Suprapubic skin (tissue), 4 donors: ENCODE data around the gene ASNSD1. TPM values are rescaled to one million over a fixed set of nuclear protein-coding genes. Genes with fewer than 3 reads are reported as not detected.

Source experiments
- DNase-seq, 2 donors: peaks; one replicate each; pipeline ENCODE4 v3.0.0-alpha.2; 2019; ENCODE audit warnings: low spot score in 2 of 2
- H3K27ac ChIP-seq: fragments of 200-600 bp; sonication (generic); one replicate; pipeline ENCODE4 v1.5.1; 2019
- H3K27me3 ChIP-seq: fragments of 200-600 bp; sonication (generic); one replicate; pipeline ENCODE4 v1.5.1; 2019
- H3K36me3 ChIP-seq: fragments of 200-600 bp; sonication (generic); one replicate; pipeline ENCODE4 v1.5.1; 2019
- H3K4me1 ChIP-seq: fragments of 200-600 bp; sonication (generic); one replicate; pipeline ENCODE4 v1.5.1; 2019
- H3K4me3 ChIP-seq: fragments of 200-600 bp; sonication (generic); one replicate; pipeline ENCODE4 v1.5.1; 2019; ENCODE audit warnings: mild to moderate bottlenecking
- H3K9me3 ChIP-seq: fragments of 200-600 bp; sonication (generic); one replicate; pipeline ENCODE4 v1.5.1; 2019
- EP300 ChIP-seq: sonication (generic); formaldehyde crosslinking; IDR thresholded peaks from one replicate; pipeline ENCODE4 v1.6.1; 2017; ENCODE audit warnings: antibody characterized with exemption
- POLR2A ChIP-seq, 2 donors: fragments of 450-650 bp; IDR thresholded peaks; one replicate each; pipeline ENCODE4 v1.6.1; 2017; ENCODE audit warnings: antibody characterized with exemption in 2 of 2, mild to moderate bottlenecking in 2 of 2, moderate library complexity in 2 of 2
- POLR2AphosphoS5 ChIP-seq, 3 donors: sonication (generic); formaldehyde crosslinking; IDR thresholded peaks; one replicate each; pipeline ENCODE4 v1.6.1; 2017; ENCODE audit warnings: antibody characterized with exemption in 3 of 3
- WGBS: methylation state at CpG from one replicate; pipeline ENCODE4 v1.1.5; 2018; 5-methylcytosine and 5-hydroxymethylcytosine counted together
- total RNA-seq, 4 donors: library from RNA; depleted of rRNA; stranded (reverse); fragments of >200 nt; gene quantifications; one replicate each; pipeline ENCODE4 v1.1.0, GENCODE V29; 2016
- TF ChIP-seq, protein P1 (sequence below), 2 donors: fragments of 200-600 bp in 1 of 2; fragments of 450-650 bp in 1 of 2; sonication (generic) in 1 of 2; IDR thresholded peaks; one replicate each; pipeline ENCODE4 v1.5.1; 2016 to 2019; ENCODE audit warnings: antibody characterized with exemption in 2 of 2, mild to moderate bottlenecking in 1 of 2, moderate library complexity in 1 of 2

Gene ASNSD1
- total RNA-seq, 4 donors from 2014 or later, result 27.9 to 34.8 (median 31.7) TPM

DNA sequence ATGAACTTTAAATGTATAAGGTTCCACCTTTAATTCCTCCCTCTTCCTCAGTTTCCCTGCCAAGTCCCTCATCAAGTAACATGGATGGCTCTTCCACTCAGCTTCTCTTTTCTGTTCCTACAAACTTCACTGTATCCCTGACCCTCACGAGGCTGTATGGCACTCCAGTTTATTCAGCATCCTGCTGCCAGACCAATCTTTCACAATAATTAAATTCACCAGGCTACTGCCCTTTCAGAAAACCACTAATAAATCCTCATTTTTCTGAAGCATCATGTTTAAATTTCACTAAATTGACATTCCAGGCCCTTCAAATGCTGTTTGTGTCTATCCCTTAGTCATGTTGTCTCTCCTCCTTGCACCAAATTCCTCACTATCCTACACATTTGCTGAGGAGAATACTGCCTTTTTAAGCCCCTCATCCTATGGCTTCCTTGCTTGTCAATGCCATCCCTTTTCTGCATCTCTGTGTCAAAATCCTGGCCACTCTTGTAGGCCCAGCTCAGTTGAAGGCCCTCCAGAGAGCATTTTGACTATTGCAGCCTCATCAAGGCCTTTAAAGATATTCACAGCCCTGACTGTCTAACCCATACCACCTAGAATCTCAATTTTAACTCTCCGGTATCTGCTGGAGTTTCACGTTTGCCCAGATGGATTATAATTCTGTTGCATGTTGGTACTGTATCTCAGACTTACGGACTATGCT lies 22.8 kb upstream of the ASNSD1 start:
- DNase-seq, result no peak
- no peaks in the 10 kb centered on the region for H3K36me3 ChIP-seq
- no peaks in the 10 kb centered on the region for H3K9me3 ChIP-seq
- no peaks in the 10 kb centered on the region for H3K4me1 ChIP-seq
- no peak for TF ChIP-seq POLR2AphosphoS5 (IDR thresholded peaks at IDR 0.05)
- no peak for TF ChIP-seq EP300
- TF ChIP-seq POLR2A (IDR thresholded peaks at IDR 0.05), result no peak
- TF ChIP-seq, protein P1, sequence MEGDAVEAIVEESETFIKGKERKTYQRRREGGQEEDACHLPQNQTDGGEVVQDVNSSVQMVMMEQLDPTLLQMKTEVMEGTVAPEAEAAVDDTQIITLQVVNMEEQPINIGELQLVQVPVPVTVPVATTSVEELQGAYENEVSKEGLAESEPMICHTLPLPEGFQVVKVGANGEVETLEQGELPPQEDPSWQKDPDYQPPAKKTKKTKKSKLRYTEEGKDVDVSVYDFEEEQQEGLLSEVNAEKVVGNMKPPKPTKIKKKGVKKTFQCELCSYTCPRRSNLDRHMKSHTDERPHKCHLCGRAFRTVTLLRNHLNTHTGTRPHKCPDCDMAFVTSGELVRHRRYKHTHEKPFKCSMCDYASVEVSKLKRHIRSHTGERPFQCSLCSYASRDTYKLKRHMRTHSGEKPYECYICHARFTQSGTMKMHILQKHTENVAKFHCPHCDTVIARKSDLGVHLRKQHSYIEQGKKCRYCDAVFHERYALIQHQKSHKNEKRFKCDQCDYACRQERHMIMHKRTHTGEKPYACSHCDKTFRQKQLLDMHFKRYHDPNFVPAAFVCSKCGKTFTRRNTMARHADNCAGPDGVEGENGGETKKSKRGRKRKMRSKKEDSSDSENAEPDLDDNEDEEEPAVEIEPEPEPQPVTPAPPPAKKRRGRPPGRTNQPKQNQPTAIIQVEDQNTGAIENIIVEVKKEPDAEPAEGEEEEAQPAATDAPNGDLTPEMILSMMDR (IDR thresholded peaks at IDR 0.05), result no peak
- 88% methylated on average over 4 of the region's 4 CpGs for WGBS
- no peaks in the 10 kb centered on the region for H3K27me3 ChIP-seq
- no peak overlapping the region for H3K4me3 ChIP-seq
- no peak overlapping the region for H3K27ac ChIP-seq

DNA sequence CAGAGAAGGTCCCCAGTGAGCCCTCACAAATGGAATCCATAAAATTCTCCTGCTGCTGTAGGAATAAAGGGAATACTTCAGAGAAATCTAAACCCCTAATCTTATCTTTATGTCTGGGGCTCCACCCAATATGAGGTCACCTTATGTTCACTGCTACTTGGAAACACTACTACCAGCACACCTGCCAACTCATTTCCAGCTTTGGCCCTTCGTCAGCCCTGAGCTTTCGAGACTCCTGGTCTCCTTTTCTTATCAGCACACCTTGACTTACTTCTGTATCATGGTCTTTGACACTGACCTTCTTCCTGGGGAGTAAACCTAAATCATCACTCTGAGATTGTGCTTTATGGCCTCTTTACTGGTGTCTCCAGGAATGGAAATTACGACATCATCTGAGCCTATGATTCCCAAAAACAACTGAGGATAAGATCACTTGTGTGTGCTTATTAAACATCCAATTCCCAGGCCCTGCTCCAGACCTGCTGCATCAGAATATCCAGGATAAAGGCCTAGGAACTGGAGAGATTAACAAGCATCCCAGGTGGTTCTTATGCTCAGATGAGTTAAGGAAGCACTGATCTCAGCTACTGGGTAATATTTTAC lies 22.2 kb upstream of the ASNSD1 start:
- DNase-seq, result no peak
- 47% methylated on average over 3 of the region's 3 CpGs for WGBS
- no peak overlapping the region for H3K27ac ChIP-seq
- H3K9me3 ChIP-seq, result no peaks in the 10 kb centered on the region
- TF ChIP-seq POLR2AphosphoS5 (IDR thresholded peaks at IDR 0.05), result no peak
- no peak for TF ChIP-seq POLR2A (IDR thresholded peaks at IDR 0.05)
- TF ChIP-seq EP300, result no peak
- TF ChIP-seq, protein P1 (IDR thresholded peaks at IDR 0.05), result no peak
- H3K4me1 ChIP-seq, result no peaks in the 10 kb centered on the region
- H3K36me3 ChIP-seq, result no peaks in the 10 kb centered on the region
- no peaks in the 10 kb centered on the region for H3K27me3 ChIP-seq
- no peak overlapping the region for H3K4me3 ChIP-seq

DNA sequence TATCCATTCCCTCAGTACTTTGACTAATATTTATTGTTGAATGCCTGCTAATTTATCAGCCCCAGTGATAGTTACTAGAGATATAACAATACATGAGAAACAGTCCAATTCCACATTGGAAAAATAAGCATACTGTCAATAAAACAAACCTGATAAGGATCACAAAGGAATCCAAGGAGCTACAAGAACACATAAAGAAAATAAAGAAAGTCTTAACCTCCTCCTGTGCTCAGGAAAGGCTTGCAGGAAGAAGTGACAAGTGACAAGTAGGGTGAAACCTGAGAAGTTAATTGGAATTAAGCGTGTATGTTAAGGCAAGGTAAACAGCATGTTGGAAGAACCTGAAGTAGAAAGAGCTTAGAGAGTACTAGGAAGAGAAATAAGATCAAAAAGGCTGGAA lies 20.3 kb upstream of the ASNSD1 start:
- Histone ChIP-seq H3K27ac (no peak overlapping the region), H3K4me3 (no peak overlapping the region), H3K36me3 (no peaks in the 10 kb centered on the region), H3K9me3 (no peaks in the 10 kb centered on the region), H3K4me1 (no peaks in the 10 kb centered on the region), H3K27me3 (no peaks in the 10 kb centered on the region)
- DNase-seq, result no peak
- WGBS, result 76% methylated on average over 1 of the region's 1 CpG
- TF ChIP-seq POLR2A (IDR thresholded peaks at IDR 0.05), result no peak
- no peak for TF ChIP-seq EP300
- TF ChIP-seq POLR2AphosphoS5 (IDR thresholded peaks at IDR 0.05), result no peak

- Histone ChIP-seq H3K27me3 (no peaks in the 10 kb centered on the region), H3K9me3 (no peaks in the 10 kb centered on the region), H3K4me3 (no peak overlapping the region), H3K27ac (no peak overlapping the region), H3K4me1 (no peaks in the 10 kb centered on the region), H3K36me3 (no peaks in the 10 kb centered on the region)
- 88% methylated on average over 2 of the region's 2 CpGs for WGBS
- TF ChIP-seq POLR2AphosphoS5 (IDR thresholded peaks at IDR 0.05) (no peak), POLR2A (IDR thresholded peaks at IDR 0.05) (no peak), EP300 (no peak)
- TF ChIP-seq, protein P1 (IDR thresholded peaks at IDR 0.05), result no peak
- DNase-seq, result no peak
Measured at GRCh38 chr2:189641590-189641989, 19.7 kb upstream of the ASNSD1 start.

DNA sequence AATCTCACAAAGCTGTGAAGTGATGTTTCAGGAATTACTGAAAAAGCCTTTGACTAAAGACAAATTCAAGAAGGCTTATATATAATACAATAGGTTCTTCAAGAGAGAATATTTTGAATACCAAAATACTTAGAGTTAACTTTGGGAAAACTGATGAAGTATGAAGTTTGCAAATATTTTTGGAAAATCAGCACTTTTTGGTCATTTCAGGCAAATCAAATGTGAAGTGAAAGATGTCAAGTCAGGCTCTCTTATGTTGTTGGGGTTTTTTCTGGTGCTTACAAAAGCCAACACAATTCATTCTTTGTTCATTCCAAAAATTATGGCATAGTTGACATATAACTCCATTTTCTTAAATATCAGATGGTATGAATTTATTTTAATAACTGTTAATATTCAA lies 14.7 kb upstream of the ASNSD1 start:
- DNase-seq, result no peak
- no peak for TF ChIP-seq POLR2AphosphoS5 (IDR thresholded peaks at IDR 0.05)
- no peak for TF ChIP-seq EP300
- TF ChIP-seq, protein P1 (IDR thresholded peaks at IDR 0.05), result no peak
- TF ChIP-seq POLR2A (IDR thresholded peaks at IDR 0.05), result no peak
- Histone ChIP-seq H3K4me3 (no peak overlapping the region), H3K27me3 (no peaks in the 10 kb centered on the region), H3K27ac (no peak overlapping the region), H3K36me3 (no peaks in the 10 kb centered on the region), H3K9me3 (no peaks in the 10 kb centered on the region), H3K4me1 (no peaks in the 10 kb centered on the region)
